IMR-90 (cell line): Measurements from ENCODE around the gene PSME2.

Experiments used
- CEBPB ChIP-seq: IDR thresholded peaks from 2 replicates; pipeline ENCODE4 v1.6.1; 2012; ENCODE audit warnings: low read depth, low read length, improper control_type of control experiment
- CTCF ChIP-seq: conservative IDR thresholded peaks from 2 replicates; pipeline ENCODE4 v1.5.1; 2012; ENCODE audit warnings: mild to moderate bottlenecking, low read depth, low read length, improper control_type of control experiment
- MAFK ChIP-seq: IDR thresholded peaks from 2 replicates; pipeline ENCODE4 v1.6.1; 2012; ENCODE audit warnings: low read depth, low read length, improper control_type of control experiment
- MAZ ChIP-seq: IDR thresholded peaks from 2 replicates; pipeline ENCODE4 v1.6.1; 2012; ENCODE audit warnings: low read depth, mild to moderate bottlenecking, low read length, improper control_type of control experiment, moderate library complexity, borderline replicate concordance
- NFE2L2 ChIP-seq: fragments of 150-350 bp; IDR thresholded peaks from 2 replicates; pipeline ENCODE4 v1.6.1; 2016; ENCODE audit warnings: low read depth, mild to moderate bottlenecking, low read length
- POLR2A ChIP-seq: IDR thresholded peaks from 2 replicates; pipeline ENCODE4 v1.6.1; 2012; ENCODE audit warnings: mild to moderate bottlenecking, low read depth, low read length
- RAD21 ChIP-seq: IDR thresholded peaks from 2 replicates; pipeline ENCODE4 v1.6.1; 2012; ENCODE audit warnings: low read length, improper control_type of control experiment
- RCOR1 ChIP-seq: IDR thresholded peaks from 2 replicates; pipeline ENCODE4 v1.6.1; 2012; ENCODE audit warnings: mild to moderate bottlenecking, low read length, improper control_type of control experiment; ENCODE audit not compliant: insufficient replicate concordance
- USF2 ChIP-seq: fragments of 150-350 bp; IDR thresholded peaks from 2 replicates; pipeline ENCODE4 v1.6.1; 2017; ENCODE audit warnings: mild to moderate bottlenecking, antibody characterized with exemption, low read length, low read depth

DNA sequence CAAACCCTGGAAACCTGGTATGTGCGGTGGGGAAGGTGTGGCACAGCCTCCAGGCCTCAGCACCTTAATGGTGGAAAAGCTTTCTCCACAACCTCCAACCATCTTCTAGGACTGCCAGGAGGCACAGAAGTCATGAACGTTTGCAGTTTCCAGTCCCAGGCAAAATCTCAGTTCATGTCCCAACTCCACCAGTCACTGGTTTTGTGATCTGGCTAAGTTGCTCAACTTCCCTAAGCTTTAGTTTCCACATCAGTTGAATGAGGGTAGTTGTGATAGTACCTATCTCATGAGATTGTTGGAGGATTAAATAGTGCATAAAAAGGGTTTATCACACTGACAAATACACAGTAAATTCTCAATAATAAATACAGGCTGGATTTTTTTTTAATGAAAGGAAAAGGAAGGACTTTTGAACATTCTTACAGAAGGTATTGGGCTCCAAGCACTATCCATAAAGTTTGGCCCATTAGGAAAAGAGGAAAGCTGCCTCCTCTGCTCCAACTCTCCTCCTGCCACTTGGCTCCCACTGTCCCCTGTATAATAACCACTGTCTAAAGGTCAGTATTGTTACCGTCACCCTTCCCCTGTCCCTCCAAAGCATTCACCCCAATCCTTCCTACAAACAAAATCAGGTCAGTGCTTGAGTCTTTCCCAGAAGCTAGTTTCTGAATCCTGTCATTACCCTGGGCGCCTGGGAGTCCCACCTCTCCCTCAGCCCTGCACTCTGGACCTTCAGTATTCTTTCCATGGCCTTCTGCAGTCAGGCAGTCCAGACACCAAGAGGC, 46.0 kb downstream of the PSME2 start:
- TF ChIP-seq MAFK: no peak
- TF ChIP-seq CTCF: no peak
- no peak for TF ChIP-seq POLR2A
- no peak for TF ChIP-seq USF2
- no peak for TF ChIP-seq MAZ
- TF ChIP-seq CEBPB: no peak
- no peak for TF ChIP-seq RAD21
- no peak for TF ChIP-seq RCOR1
- TF ChIP-seq NFE2L2: no peak
